Activated CD4-positive, alpha-beta T cell treated with anti-CD3 and anti-CD28 coated beads, Interleukin-2, amount 10 ng/mL, durations not matched to agents 7 days and 5 days (primary cell): ENCODE data around the gene EFCAB10. TPM values are rescaled to one million over a fixed set of nuclear protein-coding genes. Genes with fewer than 3 reads are reported as not detected.
"Not testable (repeated sequence)": the region's sequence is repeated elsewhere in the genome, so short reads cannot be mapped to it uniquely, and the experiment has no call there.

Experiments used
- CTCF ChIA-PET: fragments of 350-600 bp; sonication (Branson Sonifier 250); formaldehyde crosslinking; loops from one replicate; lab custom pipeline; 2021; ENCODE audit warnings: antibody characterized with exemption; lab: Charles Lee
- POLR2A ChIA-PET: fragments of 350-600 bp; sonication (Branson Sonifier 250); formaldehyde crosslinking; loops from one replicate; lab custom pipeline; 2021; ENCODE audit warnings: antibody characterized with exemption; lab: Charles Lee
- DNase-seq: peaks from one replicate; pipeline ENCODE4 v3.0.0-alpha.2; 2020
- H3K27ac Mint-ChIP-seq: one replicate; pipeline ENCODE4 v1.8.0; 2021; ENCODE audit warnings: mild to moderate bottlenecking, moderate library complexity, mixed read lengths
- H3K27me3 Mint-ChIP-seq: one replicate; pipeline ENCODE4 v1.8.0; 2021; ENCODE audit warnings: mixed read lengths
- H3K36me3 Mint-ChIP-seq: one replicate; pipeline ENCODE4 v1.8.0; 2021; ENCODE audit warnings: low read depth, mixed read lengths
- H3K4me1 Mint-ChIP-seq: one replicate; pipeline ENCODE4 v1.8.0; 2021; ENCODE audit warnings: mixed read lengths
- H3K4me3 Mint-ChIP-seq: one replicate; pipeline ENCODE4 v1.8.0; 2021; ENCODE audit warnings: mild to moderate bottlenecking, moderate library complexity, mixed read lengths
- H3K9me3 Mint-ChIP-seq: one replicate; pipeline ENCODE4 v1.8.0; 2021; ENCODE audit warnings: mixed read lengths
- total RNA-seq, 2 experiments: library from RNA; stranded (reverse); gene quantifications; one replicate each; pipeline ENCODE4 v1.2.3, GENCODE V29; 2021

EFCAB10 gene
- total RNA-seq, 2 experiments from 2014 or later = not detected

- Mint-ChIP-seq H3K4me3 (no peak overlapping the region), H3K27ac (no peak overlapping the region), H3K4me1 (no peaks in the 10 kb centered on the region), H3K27me3 (no peaks in the 10 kb centered on the region), H3K9me3 (no peaks in the 10 kb centered on the region), H3K36me3 (peaks cover 30% of the 10 kb centered on the region)
- ChIA-PET CTCF (no interaction called here), POLR2A (no interaction called here)
- DNase-seq = no peak
Measured at GRCh38 chr7:105559926-105560325, 21.4 kb downstream of the EFCAB10 start.

GRCh38 chr7:105538339-105538738, 43.0 kb downstream of the EFCAB10 start:
- CTCF ChIA-PET = no interaction called here
- no peaks in the 10 kb centered on the region for H3K27me3 Mint-ChIP-seq
- H3K36me3 Mint-ChIP-seq = peaks cover 25% of the 10 kb centered on the region
- DNase-seq = no peak
- POLR2A ChIA-PET = no interaction called here
- peak overlapping the region; percentile 21 for H3K27ac Mint-ChIP-seq
- H3K4me3 Mint-ChIP-seq = no peak overlapping the region
- H3K9me3 Mint-ChIP-seq = no peaks in the 10 kb centered on the region
- peaks cover 18% of the 10 kb centered on the region for H3K4me1 Mint-ChIP-seq

DNA sequence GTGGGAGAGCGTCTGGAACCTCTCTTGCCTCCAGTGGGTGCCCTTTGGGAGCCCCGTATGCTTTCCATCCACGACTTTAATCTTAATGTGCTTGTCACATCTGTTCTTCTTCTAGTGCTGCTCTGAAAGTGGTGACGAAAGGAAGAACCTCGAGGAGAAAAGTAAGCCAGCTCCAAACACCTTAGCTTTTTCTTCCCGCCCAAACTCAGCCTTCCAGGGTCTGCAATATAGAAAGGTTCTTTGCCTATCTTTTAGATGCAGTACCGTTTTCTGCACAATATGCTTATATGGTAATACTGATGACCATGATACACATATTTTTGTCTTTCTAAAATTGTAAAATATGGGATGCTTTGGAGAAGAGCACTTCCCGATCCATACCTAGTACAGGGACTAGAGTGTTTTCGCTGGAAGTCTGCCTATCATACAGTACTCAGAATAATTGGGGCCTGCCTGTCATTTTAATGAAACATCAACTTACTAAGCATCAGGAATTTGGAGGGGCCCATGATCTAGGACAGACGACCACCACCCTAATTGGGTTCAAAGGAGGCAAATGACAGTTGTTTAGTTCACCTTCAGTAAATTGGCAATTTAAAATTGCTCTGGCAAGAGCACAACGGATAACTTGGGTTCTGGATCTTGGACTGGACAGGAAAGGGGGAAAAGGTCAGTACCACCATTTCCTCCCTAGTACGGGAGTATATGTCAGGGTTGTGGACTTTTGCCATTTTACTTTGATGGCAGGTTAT, 48.4 kb downstream of the EFCAB10 start:
- peaks cover 17% of the 10 kb centered on the region for H3K36me3 Mint-ChIP-seq
- H3K4me1 Mint-ChIP-seq = peaks cover 42% of the 10 kb centered on the region
- no peak for DNase-seq
- H3K27ac Mint-ChIP-seq = peak overlapping the region; percentile 99
- ChIA-PET POLR2A (no interaction called here), CTCF (interaction anchor here (0.6 to 2.1 kb wide), 11 partner anchors 10 to 406 kb away, joined by 3 to 12 read pairs (median 4); no protein-coding TSS in a partner anchor)
- H3K27me3 Mint-ChIP-seq = no peaks in the 10 kb centered on the region
- H3K4me3 Mint-ChIP-seq = peak overlapping the region; percentile 94
- H3K9me3 Mint-ChIP-seq = no peaks in the 10 kb centered on the region

DNA sequence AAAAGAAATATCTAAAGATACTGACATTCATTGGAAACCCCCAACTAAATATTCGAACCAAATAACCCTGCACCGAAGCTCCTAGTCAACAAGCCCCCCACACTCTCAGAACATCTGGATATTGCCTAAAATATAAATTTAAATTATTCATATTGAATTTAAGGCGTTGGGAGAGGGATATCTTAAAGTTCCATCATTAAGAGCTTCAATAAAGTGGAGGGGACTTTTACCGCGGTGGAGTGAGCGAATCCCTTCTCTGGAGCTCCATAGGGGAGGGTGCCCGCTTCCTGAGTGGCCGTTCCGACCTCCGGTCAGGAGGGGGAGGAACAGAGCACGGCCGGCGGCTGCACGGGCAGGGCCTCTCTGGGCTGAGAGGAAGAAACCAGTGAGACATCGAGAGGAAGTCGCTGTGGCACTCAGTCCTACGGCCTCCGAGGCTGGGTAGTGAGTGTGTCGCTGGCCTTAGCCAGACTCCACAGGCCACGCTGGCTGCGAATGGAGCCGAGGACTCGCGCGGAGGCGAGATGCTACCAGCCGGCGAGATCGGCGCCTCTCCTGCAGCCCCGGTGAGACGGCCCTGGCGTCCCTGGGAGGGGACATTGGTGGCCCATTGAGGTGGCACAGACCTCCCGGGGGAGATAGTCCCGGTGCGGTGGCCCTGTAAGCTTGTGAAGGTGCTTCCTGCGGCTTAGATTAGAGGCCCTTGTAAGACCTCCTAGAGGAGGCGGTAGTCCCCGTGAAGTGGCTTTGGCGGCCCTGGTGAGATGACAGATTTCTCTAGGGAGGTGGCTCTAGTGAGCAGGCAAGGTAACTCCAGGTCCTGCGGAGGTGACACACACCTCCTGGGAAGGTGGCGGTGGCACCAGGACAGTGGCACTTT, 49.3 kb downstream of the EFCAB10 start, which contains the start of gene RINT1:
TSS of gene RINT1 (plus strand) at position 410 of the 880 bp plus-strand sequence. CDS start at position 525, 115 bp downstream.
- Mint-ChIP-seq H3K4me1 (peaks cover 42% of the 10 kb centered on the region), H3K27ac (peak within 1 kb of the TSS; percentile 99), H3K9me3 (no peaks in the 10 kb centered on the region), H3K27me3 (peaks cover under 1% of the 10 kb centered on the region), H3K4me3 (peak within 1 kb of the TSS; percentile 94), H3K36me3 (peaks cover 16% of the 10 kb centered on the region)
- CTCF ChIA-PET = interaction anchor here (0.5 to 2.1 kb wide), 34 partner anchors 8 to 1234 kb away, joined by 3 to 21 read pairs (median 4); partner anchors contain the start of genes EFCAB10 and PUS7
- POLR2A ChIA-PET = no interaction called here
- DNase-seq = peak; percentile 89

DNA sequence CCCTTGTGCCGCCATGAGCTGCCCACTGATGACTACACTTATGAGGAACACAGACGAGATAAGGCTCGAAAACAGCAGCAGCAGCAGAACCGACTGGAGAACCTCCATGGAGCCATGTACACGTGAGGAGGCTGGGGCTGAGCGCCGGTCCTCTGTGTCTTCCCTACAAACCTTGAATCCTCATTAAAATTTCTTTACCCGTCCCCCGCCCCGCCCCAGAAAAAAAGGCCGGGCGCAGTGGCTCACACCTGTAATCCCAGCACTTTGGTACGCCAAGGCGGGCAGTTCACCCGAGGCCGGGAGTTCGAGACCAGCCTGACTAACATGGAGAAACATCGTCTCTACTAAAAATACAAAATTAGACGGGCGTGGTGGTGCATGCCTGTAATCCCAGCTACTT, 50.7 kb downstream of the EFCAB10 start:
- Mint-ChIP-seq H3K27me3 (peaks cover 2% of the 10 kb centered on the region), H3K4me3 (peak overlapping the region; percentile 32), H3K36me3 (peaks cover 13% of the 10 kb centered on the region), H3K4me1 (peaks cover 38% of the 10 kb centered on the region), H3K27ac (peak overlapping the region; percentile 75), H3K9me3 (no peaks in the 10 kb centered on the region)
- ChIA-PET POLR2A (no interaction called here), CTCF (interaction anchor here (1.4 to 1.8 kb wide), 3 partner anchors 11 to 585 kb away, joined by 3 to 21 read pairs (median 5); no protein-coding TSS in a partner anchor)
- no peak for DNase-seq

- no peak for DNase-seq
- peak overlapping the region; percentile 32 for H3K4me3 Mint-ChIP-seq
- H3K27me3 Mint-ChIP-seq = peaks cover 2% of the 10 kb centered on the region
- H3K9me3 Mint-ChIP-seq = no peaks in the 10 kb centered on the region
- ChIA-PET CTCF (interaction anchor here (1.1 to 1.8 kb wide), 3 partner anchors 10 to 516 kb away, joined by 3 to 5 read pairs (median 3); no protein-coding TSS in a partner anchor), POLR2A (no interaction called here)
- H3K4me1 Mint-ChIP-seq = peaks cover 36% of the 10 kb centered on the region
- peak overlapping the region; percentile 75 for H3K27ac Mint-ChIP-seq
- H3K36me3 Mint-ChIP-seq = peaks cover 13% of the 10 kb centered on the region
Measured at GRCh38 chr7:105530126-105530525, 51.2 kb downstream of the EFCAB10 start.

- peaks cover 22% of the 10 kb centered on the region for H3K4me1 Mint-ChIP-seq
- H3K4me3 Mint-ChIP-seq, H3K36me3 Mint-ChIP-seq, H3K27me3 Mint-ChIP-seq, H3K27ac Mint-ChIP-seq, CTCF ChIA-PET, POLR2A ChIA-PET, H3K9me3 Mint-ChIP-seq, DNase-seq: not testable (repeated sequence)
Measured at GRCh38 chr7:105527737-105528136, 53.6 kb downstream of the EFCAB10 start.

GRCh38 chr7:105524840-105525239, 56.5 kb downstream of the EFCAB10 start:
- ChIA-PET POLR2A (no interaction called here), CTCF (no interaction called here)
- no peak overlapping the region for H3K27ac Mint-ChIP-seq
- H3K36me3 Mint-ChIP-seq = no peaks in the 10 kb centered on the region
- no peaks in the 10 kb centered on the region for H3K9me3 Mint-ChIP-seq
- no peak overlapping the region for H3K4me3 Mint-ChIP-seq
- peaks cover 2% of the 10 kb centered on the region for H3K27me3 Mint-ChIP-seq
- no peak for DNase-seq
- H3K4me1 Mint-ChIP-seq = peaks cover 24% of the 10 kb centered on the region

GRCh38 chr7:105524423-105524822, 56.9 kb downstream of the EFCAB10 start:
- H3K4me3 Mint-ChIP-seq, H3K27ac Mint-ChIP-seq, H3K9me3 Mint-ChIP-seq, POLR2A ChIA-PET, DNase-seq, H3K27me3 Mint-ChIP-seq, H3K36me3 Mint-ChIP-seq: not testable (repeated sequence)
- CTCF ChIA-PET = interaction anchor here (0.6 to 1.0 kb wide), 2 partner anchors 7 to 70 kb away, joined by 4 to 7 read pairs; no protein-coding TSS in a partner anchor
- H3K4me1 Mint-ChIP-seq = peaks cover 24% of the 10 kb centered on the region

DNA sequence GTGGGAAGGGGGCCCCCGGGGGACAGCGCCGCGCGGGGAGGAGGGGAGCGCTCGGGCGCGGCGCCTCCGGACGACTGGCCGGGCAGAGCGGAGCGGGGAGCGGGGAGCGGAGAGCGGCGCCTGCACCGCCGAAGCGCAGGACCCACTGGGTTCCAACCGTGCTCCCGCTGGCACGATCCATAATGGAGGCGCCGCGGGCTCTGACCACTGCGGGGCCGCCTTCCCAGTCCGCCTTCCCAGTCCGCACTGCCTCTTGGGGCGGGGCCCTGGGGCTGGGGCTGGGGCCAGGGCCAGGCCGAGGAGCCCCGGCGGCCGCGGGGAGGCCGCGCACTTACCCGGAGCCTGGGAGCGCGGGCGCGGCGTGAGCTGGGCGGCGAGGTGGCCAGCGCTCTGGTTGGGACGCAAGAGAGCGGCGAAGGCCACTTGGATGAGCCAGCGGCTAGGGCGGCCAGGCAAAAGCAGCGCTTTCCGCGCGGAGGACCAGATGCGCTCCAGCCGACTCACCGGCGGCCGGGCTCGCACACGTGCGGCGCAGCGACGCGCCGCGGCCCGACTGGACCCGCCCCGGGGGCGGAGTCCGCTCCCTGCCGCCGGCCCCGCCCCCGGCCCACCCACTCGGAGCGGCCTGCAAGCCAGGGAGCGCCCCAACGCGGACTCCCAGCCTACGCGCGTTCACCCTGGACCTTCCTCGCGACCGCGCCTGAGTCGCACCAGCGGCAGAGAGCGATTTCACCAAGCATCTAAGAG, 59.4 kb downstream of the EFCAB10 start, which contains the start of gene PUS7:
TSS of gene PUS7 (minus strand) at position 555 of the 747 bp plus-strand sequence. CDS start 13,759 bp downstream, outside the sequence.
- peak; percentile 81 for DNase-seq
- H3K27me3 Mint-ChIP-seq = no peaks in the 10 kb centered on the region
- H3K4me3 Mint-ChIP-seq = peak within 1 kb of the TSS; percentile 85
- H3K9me3 Mint-ChIP-seq = no peaks in the 10 kb centered on the region
- peaks cover 2% of the 10 kb centered on the region for H3K36me3 Mint-ChIP-seq
- peaks cover 23% of the 10 kb centered on the region for H3K4me1 Mint-ChIP-seq
- peak within 1 kb of the TSS; percentile 90 for H3K27ac Mint-ChIP-seq
- ChIA-PET CTCF (interaction anchor here (1.3 to 1.6 kb wide), 2 partner anchors 10 kb away, joined by 4 to 5 read pairs; partner anchors contain the start of gene RINT1), POLR2A (no interaction called here)

DNA sequence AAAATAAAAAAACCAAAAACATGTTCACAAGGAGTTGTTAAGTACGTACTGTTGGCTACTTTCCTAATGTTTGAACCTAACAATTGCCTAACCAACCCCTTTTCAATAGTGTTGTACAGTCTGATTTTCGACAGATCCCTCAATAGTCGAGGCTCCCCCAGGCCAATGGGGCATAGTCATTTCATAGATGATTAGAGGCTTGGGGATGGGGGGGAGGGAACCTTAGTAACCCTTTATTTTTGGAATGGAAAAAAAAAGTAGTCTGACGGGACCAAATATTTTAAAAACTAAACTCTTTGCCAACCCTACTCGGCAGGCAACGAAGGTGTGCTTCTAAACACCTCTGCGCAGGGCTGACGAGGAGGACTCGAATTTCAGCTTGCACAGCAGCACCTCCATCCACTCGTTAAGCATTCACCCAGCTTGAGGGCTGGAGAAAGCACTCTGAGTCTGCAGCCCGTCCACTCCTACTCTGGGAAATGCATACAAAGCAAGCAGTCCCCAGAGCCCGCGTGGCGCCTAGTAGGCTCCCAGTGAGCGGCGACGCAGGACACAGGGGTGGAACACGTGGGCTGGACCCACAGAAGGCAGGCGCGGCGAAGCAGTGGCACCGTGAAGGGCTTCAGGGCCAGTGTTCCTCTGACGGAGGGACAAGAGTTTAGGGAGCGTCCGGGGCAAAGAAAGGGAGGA, 60.1 kb downstream of the EFCAB10 start:
- Mint-ChIP-seq H3K9me3 (no peaks in the 10 kb centered on the region), H3K36me3 (peaks cover 2% of the 10 kb centered on the region), H3K27ac (peak overlapping the region; percentile 90), H3K4me3 (peak overlapping the region; percentile 85), H3K27me3 (no peaks in the 10 kb centered on the region), H3K4me1 (peaks cover 23% of the 10 kb centered on the region)
- peak; percentile 36 for DNase-seq
- ChIA-PET CTCF (interaction anchor here (1.3 kb wide), 1 partner anchor 10 kb away, joined by 5 read pairs; the partner anchor contains the start of gene RINT1), POLR2A (interaction anchor here (0.6 kb wide), 1 partner anchor 12 kb away, joined by 9 read pairs; no protein-coding TSS in a partner anchor)
